GM18508 (cell line): Measurements from ENCODE around the gene HPN.

ENCODE experiments used
- ATAC-seq: cut with Tn5 transposase; IDR thresholded peaks from one replicate; pipeline ENCODE4 v1.9.1; 2021; ENCODE audit warnings: moderate number of reproducible peaks; ENCODE audit not compliant: insufficient read depth, unreplicated experiment

The HPN gene

DNA sequence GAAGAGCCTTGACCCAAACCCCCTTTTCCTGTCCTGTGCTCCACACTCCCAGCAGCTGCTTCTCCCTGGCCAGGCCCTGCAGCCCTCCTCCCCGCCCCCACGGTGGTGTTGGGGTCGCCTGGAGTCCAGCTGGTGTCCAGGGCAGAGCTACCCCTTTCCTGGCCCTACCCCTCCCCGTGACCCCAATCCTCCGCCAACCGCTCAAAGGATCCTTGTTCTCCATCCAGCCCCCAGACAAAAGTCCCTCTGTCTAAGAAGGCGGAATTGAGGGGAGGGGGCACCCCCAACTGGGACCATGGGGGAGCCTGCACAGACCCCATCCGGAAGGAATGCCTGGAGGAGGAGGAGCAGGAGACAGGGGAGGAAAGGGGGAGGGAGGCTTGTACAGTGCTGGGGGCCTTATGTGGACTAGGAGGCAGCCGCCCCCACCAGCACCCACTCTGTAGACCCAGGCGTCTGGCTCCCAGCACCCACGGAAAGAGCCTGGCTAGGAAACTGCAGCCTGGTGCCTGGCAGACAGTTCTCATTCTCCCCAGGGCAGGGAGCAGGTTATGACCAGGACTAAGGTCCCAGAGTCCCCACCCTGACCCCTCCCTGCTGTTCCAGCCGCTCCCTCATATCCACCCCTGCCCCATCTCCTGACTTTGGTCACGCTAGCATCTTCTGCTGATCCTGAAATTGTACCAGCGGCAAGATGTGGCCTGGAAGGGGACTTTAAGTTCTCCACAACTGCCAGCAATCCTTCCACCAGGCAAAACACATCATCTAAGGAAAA is 73.8 kb downstream of the HPN start, which contains the start of gene FXYD3:
TSS of gene FXYD3 (plus strand) at position 647 of the 775 bp plus-strand sequence. CDS start 3,554 bp downstream, outside the sequence.
- no peak for ATAC-seq
